Stimulated activated CD8-positive, alpha-beta memory T cell treated with anti-CD3 and anti-CD28 coated beads, Interleukin-15, amount 100 ng/mL, for 4 hours (primary cell): ENCODE results near the gene DCK.
"Not testable (repeated sequence)": the region's sequence is repeated elsewhere in the genome, so short reads cannot be mapped to it uniquely, and the experiment has no call there.

Experiments
- DNase-seq, 2 donors: peaks; one replicate each; pipeline ENCODE4 v3.0.0-alpha.2; 2020; ENCODE audit warnings: low read depth in 2 of 2

Gene DCK

DNA sequence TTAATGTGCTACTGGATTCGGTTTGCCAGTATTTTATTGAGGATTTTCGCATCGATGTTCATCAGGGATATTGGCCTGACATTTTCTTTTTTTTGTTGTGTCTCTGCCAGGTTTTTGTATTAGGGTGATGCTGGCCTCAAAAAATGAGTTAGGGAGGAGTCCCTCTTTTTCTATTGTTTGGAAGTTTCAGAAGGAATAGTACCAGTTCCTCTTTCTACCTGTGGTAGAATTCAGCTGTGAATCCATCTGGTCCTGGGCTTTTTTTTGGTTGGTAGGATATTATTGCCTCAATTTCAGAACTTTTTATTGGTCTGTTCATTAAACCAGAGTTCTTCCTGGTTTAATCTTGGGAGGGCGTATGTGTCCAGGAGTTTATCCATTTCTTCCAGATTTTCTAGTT is 7.9 kb downstream of the DCK start:
- not testable (repeated sequence) for DNase-seq

DNA sequence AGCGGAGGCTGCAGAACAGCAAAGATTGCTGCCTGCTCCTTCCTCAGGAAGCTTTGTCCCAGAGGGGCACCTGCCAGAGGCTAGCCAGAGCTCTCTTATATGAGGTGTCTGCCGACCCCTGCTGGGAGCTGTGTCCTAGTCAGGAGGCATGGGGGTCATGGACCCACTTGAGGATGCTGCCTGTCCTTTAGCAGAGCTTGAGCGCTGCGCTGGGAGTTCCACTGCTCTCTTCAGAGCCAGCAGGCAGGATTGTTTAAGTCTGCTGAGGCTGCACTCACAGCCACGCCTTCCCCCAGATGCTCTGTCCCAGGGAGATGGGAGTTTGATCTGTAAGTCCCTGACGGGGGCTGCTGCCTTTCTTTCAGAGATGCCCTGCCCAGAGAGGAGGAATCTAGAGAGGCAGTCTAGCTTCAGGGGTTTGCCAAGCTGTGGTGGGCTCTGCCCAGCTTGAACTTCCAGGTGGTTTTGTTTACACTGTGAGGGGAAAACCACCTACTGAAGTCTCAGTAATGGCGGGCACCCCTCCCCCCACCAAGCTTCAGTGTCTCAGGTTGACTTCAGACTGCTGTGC is 10.9 kb downstream of the DCK start:
- DNase-seq, result no peak

DNA sequence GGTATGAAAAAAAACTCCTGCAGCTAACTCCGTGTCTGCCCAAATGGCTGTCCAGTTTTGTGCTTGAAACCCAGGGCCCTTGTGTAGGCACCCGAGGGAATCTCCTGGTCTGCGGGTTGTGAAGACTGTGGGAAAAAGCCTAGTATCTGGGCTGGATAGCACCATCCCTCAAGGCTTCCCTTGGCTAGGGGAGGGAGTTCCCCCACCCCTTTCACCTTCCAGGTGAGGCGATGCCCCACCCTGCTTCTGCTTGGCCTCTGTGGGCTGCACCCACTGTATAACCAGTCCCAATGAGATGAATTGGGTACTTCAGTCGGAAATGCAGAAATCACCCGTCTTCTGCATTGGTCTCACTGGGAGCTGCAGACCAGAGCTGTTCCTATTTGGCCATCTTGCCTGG is 11.6 kb downstream of the DCK start:
- not testable (repeated sequence) for DNase-seq

DNA sequence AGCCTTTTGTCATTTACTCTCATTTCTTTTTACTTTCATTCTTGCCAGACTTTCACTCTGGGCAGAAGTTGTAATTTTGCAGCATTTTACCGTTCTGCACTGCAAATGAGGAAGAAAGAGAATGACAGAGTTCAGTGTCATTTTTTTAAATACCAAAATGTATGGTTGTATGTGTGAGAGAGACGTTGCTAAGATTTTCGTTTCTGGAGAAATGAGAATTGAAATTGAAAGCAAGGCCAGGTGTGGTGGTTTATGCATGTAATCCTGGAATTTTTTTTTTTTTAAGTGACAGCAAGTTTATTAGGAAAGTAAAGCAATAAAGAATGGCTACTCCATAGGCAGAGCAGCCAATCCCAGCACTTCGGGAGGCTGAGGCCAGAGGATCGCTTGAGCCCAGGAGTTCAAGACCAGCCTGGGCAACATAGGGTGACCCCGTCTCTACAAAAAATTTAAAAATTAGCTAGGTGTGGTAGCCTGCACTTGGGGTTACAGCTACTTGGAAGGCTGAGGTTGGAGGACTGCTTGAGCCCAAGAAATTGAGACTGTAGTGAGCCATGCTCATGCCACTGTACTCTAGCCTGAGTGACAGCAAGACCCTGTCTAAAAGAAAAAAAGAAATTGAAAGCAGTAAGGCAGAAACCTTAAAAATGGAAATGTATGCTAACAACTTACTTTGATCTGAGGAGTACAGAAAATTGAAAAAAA is 12.9 kb downstream of the DCK start:
- no peak for DNase-seq

DNA sequence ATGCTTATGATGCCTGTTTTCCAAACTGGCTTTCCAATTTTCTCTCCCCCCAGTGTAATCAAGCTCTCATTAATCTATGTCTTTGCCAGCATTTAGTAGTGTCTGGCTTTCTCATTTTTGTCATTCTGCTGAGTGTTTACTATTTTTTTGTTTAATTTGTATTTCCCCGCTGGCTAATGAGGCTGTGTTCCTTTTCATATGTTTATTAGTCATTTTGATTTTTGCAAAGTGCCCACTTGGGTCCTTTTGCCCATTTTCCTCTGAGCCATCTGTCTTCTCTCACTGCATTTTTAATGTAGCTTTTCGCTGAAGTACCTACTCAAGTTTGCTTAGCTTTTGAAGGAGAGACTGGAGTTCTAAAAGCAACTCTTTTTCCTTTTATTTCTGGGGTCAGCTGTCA is 14.7 kb downstream of the DCK start:
- DNase-seq, result no peak

DNA sequence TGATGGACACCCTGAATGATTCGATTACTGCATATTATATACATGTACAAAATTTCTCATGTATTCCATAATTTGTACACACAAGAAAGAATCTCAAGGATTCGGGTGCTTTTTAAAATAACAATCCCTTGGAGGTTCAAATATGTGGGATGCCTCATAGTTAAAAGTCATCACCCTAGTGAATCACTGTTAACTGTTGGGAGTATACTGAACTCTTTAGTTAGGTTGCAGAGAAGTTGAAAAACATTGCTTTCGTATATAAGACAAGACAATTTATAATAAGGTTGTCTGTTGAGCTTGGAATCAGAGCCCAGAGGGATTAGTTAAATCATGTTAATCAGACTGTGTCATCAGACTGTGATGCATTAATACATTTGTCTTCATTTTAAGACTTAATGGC is 15.6 kb downstream of the DCK start:
- no peak for DNase-seq

DNA sequence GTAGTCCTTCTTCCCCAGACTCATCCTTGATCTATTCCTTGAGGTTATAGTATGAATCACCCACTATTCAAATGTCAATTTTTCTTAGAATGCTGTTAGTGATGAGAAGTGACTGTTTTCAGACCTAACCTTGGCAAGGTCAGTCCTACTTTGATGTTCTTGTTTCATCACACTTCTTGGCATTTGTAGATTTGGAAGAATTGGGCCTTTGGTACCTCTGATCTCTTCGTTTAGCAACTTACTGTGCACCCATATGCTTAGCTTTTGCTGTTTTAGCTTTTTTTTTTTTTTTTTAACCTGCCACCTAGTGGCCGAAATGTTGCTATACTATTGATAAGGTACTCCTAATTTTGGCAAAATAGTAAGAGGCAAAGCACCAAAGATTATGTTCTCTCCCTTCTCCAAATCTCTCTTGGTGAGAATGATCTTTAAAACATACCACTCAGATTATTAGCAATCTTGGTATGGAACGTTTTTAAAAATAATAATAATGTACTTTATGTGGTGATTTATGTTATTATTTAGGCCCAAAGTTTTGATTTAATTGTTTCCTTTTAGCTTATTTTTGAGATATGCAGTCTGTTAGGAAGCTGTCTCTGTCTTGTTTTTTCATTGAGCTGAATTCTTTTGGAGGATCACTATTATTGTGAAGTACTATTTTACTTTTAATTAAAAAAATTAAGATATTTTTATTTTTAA is 16.6 kb downstream of the DCK start:
- no peak for DNase-seq

DNA sequence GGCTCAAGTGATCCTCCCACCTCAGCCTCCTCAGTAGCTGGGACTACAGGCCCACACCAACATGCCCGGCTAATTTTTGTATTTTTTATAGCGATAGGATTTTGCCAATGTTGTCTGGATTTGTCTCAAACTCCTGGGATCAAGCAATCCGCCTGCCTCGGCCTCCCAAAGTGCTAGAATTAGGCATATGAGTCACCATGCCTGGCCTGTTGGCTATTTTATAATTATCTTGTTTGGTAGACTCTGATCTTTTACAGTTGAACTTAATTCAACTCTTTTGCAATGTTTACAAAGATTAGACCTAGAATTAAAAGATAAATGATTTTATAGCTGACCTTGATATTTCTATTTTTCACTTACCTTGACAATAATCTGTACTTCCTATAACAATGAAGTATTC is 18.0 kb downstream of the DCK start:
- no peak for DNase-seq

DNA sequence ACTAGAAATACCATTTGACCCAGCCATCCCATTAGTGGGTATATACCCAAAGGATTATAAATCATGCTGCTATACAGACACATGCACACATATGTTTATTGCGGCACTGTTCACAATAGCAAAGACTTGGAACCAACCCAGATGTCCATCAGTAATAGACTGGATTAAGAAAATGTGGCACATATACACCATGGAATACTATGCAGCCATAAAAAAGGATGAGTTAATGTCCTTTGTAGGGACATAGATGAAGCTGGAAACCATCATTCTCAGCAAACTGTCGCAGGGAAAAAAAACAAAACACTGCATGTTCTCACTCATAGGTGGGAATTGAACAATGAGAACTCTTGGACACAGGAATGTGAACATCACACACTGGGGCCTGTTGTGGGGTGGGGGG is 23.9 kb downstream of the DCK start:
- not testable (repeated sequence) for DNase-seq

DNA sequence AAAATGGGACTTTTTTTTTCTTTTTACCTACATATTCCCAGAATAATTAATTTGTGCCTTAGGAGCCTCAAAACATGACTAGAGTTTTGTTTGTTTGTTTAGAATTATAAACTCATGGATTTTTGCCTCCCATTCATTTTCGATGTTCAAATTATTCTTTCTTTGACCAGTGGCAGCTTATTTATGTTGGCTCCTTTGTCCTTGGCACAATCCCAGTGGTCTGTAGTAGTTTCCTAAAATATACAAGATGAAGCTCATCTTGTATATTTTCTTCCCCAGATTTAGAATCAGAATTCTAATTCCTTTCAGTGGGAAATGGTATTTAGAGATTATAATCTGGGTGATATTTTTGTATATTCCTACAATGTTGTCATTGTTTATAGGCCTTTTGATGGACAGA is 27.2 kb downstream of the DCK start:
- no peak for DNase-seq

DNA sequence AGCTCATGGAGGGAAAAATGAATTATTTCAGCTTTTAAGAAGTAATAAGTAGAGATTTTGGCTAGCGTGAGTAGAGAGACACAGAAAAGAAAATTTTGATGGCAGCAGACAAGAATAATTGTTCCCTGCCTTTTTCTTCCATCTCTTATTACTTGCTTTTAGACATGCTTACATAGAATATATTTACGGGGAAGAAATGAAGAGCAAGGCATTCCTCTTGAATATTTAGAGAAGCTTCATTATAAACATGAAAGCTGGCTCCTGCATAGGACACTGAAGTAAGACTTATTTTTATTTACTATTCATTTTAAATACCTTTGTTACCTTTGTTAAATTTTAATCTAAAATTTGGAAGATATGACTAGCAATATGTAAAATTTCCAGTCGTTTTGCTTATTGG is 32.2 kb downstream of the DCK start:
- DNase-seq, result no peak

DNA sequence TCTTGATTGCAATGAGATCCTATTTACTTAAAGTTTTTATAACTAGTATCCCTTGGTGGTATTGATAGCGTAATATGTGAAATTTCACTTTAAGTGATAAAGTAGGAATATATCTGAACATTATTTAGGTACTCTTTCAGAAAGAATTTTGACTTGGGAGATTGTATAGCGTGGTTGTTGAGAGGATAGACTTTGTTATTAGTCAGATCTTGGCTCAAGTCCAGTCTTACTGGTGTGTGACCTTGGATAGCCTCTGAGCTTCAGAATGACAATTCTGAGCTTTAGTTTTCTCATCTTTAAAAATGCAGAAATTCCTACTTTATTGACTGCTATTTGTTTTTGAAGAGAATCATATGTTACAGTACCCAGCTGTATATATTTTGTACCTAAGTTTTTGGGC is 32.6 kb downstream of the DCK start:
- DNase-seq, result no peak

DNA sequence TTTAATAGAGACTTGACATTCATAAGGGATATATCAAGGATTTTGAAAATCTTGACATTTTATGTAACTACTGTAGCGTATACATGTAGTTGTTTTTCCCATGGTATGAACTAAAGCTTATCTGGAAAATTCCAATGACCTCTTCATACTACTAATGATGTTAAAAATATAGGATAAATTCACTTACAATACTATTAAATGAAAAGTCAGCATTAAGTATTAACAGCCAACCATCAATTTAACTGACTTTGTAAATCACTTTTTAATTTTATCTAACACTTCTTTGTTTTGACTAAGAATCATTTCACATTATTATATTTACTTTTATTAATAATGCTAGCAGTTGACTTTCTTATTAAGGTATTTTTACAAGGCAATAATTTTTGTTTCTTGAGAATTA is 34.2 kb downstream of the DCK start:
- no peak for DNase-seq

DNA sequence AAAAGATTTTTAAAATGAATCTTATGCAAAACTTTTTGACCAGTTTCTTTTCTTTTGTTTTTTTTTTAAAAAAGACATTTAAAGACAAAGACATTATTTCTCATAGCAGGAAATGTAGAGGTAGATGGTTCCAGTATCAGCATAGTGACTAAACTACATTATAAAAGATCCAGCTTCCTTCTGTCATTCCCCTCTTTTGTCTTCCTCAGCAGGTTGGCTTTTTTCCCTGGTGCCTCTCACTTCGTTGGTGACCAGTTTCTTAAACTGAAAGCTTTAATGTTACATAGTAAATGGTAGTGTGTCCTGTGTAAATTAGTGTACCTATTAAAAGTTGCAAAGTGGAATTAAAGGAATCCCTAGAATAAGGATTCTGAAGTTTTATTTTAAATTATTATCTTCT is 36.1 kb downstream of the DCK start:
- no peak for DNase-seq

DNA sequence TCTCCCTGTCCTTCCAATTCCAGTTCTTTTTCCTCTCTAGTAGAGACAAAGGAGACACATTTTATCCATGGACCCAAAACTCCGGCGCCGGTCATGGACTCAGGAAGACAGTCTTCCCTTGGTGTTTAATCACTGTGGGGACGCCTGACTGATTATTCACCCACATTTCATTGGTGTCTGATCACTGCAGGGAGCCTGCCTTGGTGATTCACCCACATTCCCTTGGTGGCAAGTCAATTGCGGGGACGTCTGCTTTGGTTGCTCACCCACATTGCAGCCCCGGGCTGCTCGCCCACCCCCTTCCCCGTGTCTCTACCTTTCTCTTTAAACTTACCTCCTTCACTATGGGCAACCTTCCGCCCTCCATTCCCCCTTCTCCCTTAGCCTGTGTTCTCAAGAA is 38.7 kb downstream of the DCK start:
- DNase-seq, result not testable (repeated sequence)

DNA sequence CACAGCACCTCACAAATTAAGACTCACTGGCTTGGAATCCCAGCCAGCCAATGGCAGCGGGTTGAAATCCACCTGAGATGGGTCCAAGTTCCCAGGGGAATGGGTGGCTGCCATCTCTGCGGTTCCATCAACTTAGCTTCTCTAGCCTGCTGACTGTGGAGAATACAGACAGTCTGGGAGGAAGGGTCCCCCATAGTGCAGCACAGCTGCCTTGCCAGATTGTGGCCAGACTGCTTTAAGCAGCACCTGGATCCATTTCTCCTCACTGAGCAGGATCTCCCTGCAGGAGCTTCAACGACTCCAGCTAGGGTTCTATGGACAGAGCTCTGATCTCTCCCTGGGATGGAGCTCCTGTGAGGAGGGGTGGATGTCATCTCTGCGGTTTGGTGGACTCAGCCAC is 51.8 kb downstream of the DCK start:
- no peak for DNase-seq

DNA sequence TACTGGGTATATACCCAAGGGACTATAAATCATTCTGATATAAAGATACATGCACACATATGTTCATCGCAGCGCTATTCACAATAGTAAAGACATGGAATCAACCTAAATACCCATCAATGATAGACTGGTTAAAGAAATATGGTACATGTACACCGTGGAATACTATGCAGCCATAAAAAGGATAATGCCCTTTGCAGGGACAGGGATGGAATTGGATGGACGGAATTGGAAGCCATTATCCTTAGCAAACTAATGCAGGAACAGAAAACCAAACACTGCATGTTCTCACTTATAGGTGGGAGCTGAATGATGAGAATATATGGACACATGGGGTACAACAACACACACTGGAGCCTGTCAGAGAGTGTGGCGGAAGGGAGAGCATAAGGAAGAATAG is 55.9 kb downstream of the DCK start:
- DNase-seq, result no peak

DNA sequence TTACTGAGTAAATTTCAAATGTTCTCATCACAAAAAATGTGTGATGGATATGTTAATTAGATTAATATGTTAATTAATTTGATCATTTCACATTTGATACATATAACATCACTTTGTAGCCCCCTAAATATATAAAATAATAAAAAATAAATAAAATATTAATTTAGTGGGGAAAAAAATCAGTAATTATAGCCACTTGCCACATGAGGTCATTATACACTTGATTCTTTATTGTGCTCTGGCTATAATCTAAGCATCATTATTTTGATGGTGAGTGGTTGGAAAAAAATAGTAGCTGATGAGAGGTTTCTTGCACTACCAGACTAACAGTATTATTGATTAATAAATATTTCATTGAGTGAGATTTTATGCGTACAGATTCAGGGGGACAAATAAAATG is 57.4 kb downstream of the DCK start:
- no peak for DNase-seq

DNA sequence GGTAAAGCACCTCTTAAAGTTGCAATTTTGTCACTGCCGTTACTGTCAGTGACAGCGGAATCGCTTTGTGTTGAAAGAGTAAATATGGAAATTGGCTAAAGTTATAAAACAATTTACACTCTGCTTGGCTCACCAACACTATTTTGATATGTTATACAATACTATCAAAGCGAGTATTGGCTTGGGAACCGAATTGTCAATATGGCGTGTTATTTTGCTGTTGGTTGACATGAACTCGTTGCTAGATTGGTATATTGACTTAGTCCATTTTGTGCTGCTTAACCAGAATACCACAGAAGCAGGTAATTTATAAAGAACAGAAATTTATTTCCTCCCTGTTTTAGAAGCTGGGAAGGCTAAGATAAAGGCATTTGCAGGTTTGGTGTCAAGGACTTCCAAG is 58.6 kb downstream of the DCK start:
- no peak for DNase-seq

DNA sequence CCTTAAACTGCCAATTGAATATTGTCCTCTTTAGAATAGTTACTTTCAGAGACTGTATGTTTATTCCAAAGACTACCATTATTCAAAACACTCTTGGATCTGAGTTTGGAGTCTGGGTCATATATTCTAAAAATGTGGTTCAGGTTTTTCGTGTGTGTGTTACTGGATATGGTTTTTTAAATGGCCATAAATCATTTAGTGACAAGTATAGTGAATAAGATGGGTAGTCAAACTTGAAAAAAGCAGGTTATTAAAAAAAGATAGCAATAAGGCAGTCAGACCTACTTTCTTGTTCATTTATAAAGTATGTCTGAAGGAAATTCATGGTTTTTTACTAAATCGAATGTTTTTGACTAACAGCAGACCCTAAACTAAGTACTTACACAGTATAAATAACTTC is 59.3 kb downstream of the DCK start:
- DNase-seq, result no peak

DNA sequence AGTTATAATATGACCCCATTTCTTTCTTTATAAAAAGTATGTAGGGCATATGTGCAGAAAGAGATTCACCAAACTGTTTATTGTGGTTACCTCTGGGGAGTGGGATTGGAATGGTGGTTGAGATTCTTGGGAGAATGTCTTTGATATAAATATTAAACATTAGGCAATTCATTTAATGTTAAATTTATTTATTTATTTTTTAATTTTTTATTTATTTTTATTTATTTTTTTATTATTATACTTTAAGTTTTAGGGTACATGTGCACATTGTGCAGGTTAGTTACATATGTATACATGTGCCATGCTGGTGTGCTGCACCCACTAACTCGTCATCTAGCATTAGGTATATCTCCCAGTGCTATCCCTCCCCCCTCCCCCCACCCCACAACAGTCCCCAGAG is 60.2 kb downstream of the DCK start:
- DNase-seq, result not testable (repeated sequence)

DNA sequence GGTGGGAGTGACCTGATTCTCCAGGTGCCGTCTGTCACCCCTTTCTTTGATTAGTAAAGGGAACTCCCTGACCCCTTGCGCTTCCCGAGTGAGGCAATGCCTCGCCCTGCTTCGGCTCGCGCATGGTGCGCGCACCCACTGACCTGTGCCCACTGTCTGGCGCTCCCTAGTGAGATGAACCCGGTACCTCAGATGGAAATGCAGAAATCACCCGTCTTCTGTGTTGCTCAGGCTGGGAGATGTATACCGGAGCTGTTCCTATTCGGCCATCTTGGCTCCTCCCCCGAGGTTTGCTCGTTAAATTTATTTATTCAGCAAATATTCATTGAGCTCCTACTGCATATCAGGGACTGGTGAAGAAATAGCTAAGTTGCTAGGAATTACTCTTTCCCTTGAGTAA is 66.1 kb downstream of the DCK start:
- not testable (repeated sequence) for DNase-seq

DNA sequence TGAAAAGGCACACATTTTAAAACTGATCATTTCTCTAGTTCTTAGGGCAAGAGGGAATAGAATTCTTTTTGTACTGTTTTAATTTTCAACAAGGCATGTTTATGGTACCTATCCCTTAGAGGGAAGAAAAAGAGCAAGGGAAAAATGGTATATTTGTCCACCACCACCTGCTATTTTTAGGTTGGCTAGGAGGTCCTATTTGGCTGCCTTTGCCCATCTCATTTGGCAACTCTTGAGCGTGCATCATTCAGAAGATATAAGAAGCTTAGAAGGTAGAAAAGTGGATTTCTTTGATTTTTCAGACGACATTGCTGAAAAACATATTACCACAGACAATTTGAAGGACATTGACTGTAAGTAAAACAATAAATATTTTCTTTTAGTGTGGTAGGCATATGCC is 69.0 kb downstream of the DCK start:
- no peak for DNase-seq
